ENCODE data around the gene PDE3B. TPM values are rescaled to one million over a fixed set of nuclear protein-coding genes. Genes with fewer than 3 reads are reported as not detected.
A peak's percentile ranks its signal among the peaks of the same experiment; 100 is the strongest.
"Not testable (repeated sequence)": the region's sequence is repeated elsewhere in the genome, so short reads cannot be mapped to it uniquely, and the experiment has no call there.

The PDE3B gene
- total RNA-seq, 1 donor from 2014 or later: 0.26 TPM

- no peak for TF ChIP-seq CTCF (IDR thresholded peaks at IDR 0.05; ENCODE audit: insufficient read depth, low read length, severe bottlenecking)
- no peaks in the 10 kb centered on the region for H3K36me3 ChIP-seq (ENCODE audit: control insufficient read depth, insufficient read depth, low read length)
- no peak overlapping the region for H3K4me3 ChIP-seq (ENCODE audit: low read depth, low read length)
- H3K27me3 ChIP-seq (ENCODE audit: control insufficient read depth, insufficient read depth, low read length): no peaks in the 10 kb centered on the region
- FAIRE-seq: no peak
- peak; percentile 86 for DNase-seq (ENCODE audit: low read depth)
Measured at GRCh38 chr11:14676068-14676467, 32.5 kb downstream of the PDE3B start.

- FAIRE-seq: no peak
- H3K27me3 ChIP-seq (ENCODE audit: control insufficient read depth, insufficient read depth, low read length): no peaks in the 10 kb centered on the region
- no peak for DNase-seq (ENCODE audit: low read depth)
- H3K36me3 ChIP-seq (ENCODE audit: control insufficient read depth, insufficient read depth, low read length): no peaks in the 10 kb centered on the region
- TF ChIP-seq CTCF (IDR thresholded peaks at IDR 0.05; ENCODE audit: insufficient read depth, low read length, severe bottlenecking): no peak
- H3K4me3 ChIP-seq (ENCODE audit: low read depth, low read length): no peak overlapping the region
Measured at GRCh38 chr11:14677146-14677545, 33.5 kb downstream of the PDE3B start.

GRCh38 chr11:14678350-14678749 lies 34.7 kb downstream of the PDE3B start:
- DNase-seq (ENCODE audit: low read depth) (no peak), FAIRE-seq (no peak)
- Histone ChIP-seq H3K4me3 (ENCODE audit: low read depth, low read length) (no peak overlapping the region), H3K27me3 (ENCODE audit: control insufficient read depth, insufficient read depth, low read length) (no peaks in the 10 kb centered on the region), H3K36me3 (ENCODE audit: control insufficient read depth, insufficient read depth, low read length) (no peaks in the 10 kb centered on the region)
- no peak for TF ChIP-seq CTCF (IDR thresholded peaks at IDR 0.05; ENCODE audit: insufficient read depth, low read length, severe bottlenecking)

GRCh38 chr11:14679662-14680061 lies 36.1 kb downstream of the PDE3B start:
- no peaks in the 10 kb centered on the region for H3K36me3 ChIP-seq (ENCODE audit: control insufficient read depth, insufficient read depth, low read length)
- H3K27me3 ChIP-seq (ENCODE audit: control insufficient read depth, insufficient read depth, low read length): no peaks in the 10 kb centered on the region
- no peak overlapping the region for H3K4me3 ChIP-seq (ENCODE audit: low read depth, low read length)
- FAIRE-seq: no peak
- no peak for TF ChIP-seq CTCF (IDR thresholded peaks at IDR 0.05; ENCODE audit: insufficient read depth, low read length, severe bottlenecking)
- DNase-seq (ENCODE audit: low read depth): no peak

- H3K4me3 ChIP-seq (ENCODE audit: low read depth, low read length); DNase-seq (ENCODE audit: low read depth); H3K27me3 ChIP-seq (ENCODE audit: control insufficient read depth, insufficient read depth, low read length); H3K36me3 ChIP-seq (ENCODE audit: control insufficient read depth, insufficient read depth, low read length); FAIRE-seq: not testable (repeated sequence)
Measured at GRCh38 chr11:14684234-14684915, 40.8 kb downstream of the PDE3B start.

- TF ChIP-seq CTCF (IDR thresholded peaks at IDR 0.05; ENCODE audit: insufficient read depth, low read length, severe bottlenecking): no peak
- Histone ChIP-seq H3K4me3 (ENCODE audit: low read depth, low read length) (no peak overlapping the region), H3K27me3 (ENCODE audit: control insufficient read depth, insufficient read depth, low read length) (no peaks in the 10 kb centered on the region), H3K36me3 (ENCODE audit: control insufficient read depth, insufficient read depth, low read length) (no peaks in the 10 kb centered on the region)
- FAIRE-seq (no peak), DNase-seq (ENCODE audit: low read depth) (no peak)
Measured at GRCh38 chr11:14687456-14687855, 43.9 kb downstream of the PDE3B start.
